Endodermal cell (in vitro differentiated cells): ENCODE results near the gene CCDC70. TPM values are rescaled to one million over a fixed set of nuclear protein-coding genes. Genes with fewer than 3 reads are reported as not detected.

ENCODE experiments used
- DNase-seq: peaks from one replicate; pipeline ENCODE4 v3.0.0-alpha.2; 2017
- H3K27ac ChIP-seq: 2 replicates; pipeline ENCODE4 v1.5.1; 2013; ENCODE audit warnings: mild to moderate bottlenecking, low read depth, low read length, moderate library complexity
- H3K27me3 ChIP-seq: 2 replicates; pipeline ENCODE4 v1.6.1; 2013; ENCODE audit warnings: mild to moderate bottlenecking, low read length, moderate library complexity; ENCODE audit not compliant: insufficient read depth, control insufficient read depth, poor library complexity, severe bottlenecking
- H3K36me3 ChIP-seq: 2 replicates; pipeline ENCODE4 v1.7.0; 2013; ENCODE audit warnings: mild to moderate bottlenecking, low read length, moderate library complexity; ENCODE audit not compliant: control insufficient read depth, insufficient read depth
- H3K4me1 ChIP-seq: one replicate; pipeline ENCODE4 v1.7.0; 2013; ENCODE audit warnings: low read length; ENCODE audit not compliant: control insufficient read depth, insufficient read depth
- H3K4me3 ChIP-seq: 2 replicates; pipeline ENCODE4 v1.5.1; 2013; ENCODE audit warnings: mild to moderate bottlenecking, low read length, moderate library complexity
- H3K9ac ChIP-seq: 2 replicates; pipeline ENCODE4 v1.6.1; 2013; ENCODE audit warnings: mild to moderate bottlenecking, low read length, moderate library complexity; ENCODE audit not compliant: poor library complexity, severe bottlenecking; ENCODE audit errors: extremely low read depth
- H3K9me3 ChIP-seq: 2 replicates; pipeline ENCODE4 v1.6.1; 2013; ENCODE audit warnings: mild to moderate bottlenecking, low read length, moderate library complexity; ENCODE audit not compliant: control insufficient read depth
- H3K27ac Mint-ChIP-seq: 2 replicates; pipeline ENCODE4 v1.8.0; 2020; ENCODE audit warnings: mixed read lengths
- H3K27me3 Mint-ChIP-seq: 2 replicates; pipeline ENCODE4 v1.8.0; 2021; ENCODE audit warnings: mild to moderate bottlenecking, mixed read lengths; ENCODE audit not compliant: insufficient read depth
- H3K36me3 Mint-ChIP-seq: 2 replicates; pipeline ENCODE4 v1.8.0; 2020; ENCODE audit warnings: low read depth, mixed read lengths
- H3K4me1 Mint-ChIP-seq: 2 replicates; pipeline ENCODE4 v1.8.0; 2020; ENCODE audit warnings: mixed read lengths
- H3K4me3 Mint-ChIP-seq: 2 replicates; pipeline ENCODE4 v1.8.0; 2020; ENCODE audit warnings: mild to moderate bottlenecking, moderate library complexity, mixed read lengths
- H3K9me3 Mint-ChIP-seq: 2 replicates; pipeline ENCODE4 v1.8.0; 2020; ENCODE audit warnings: mild to moderate bottlenecking, mixed read lengths
- CTCF ChIP-seq: fragments of 200-600 bp; sonication (generic); conservative IDR thresholded peaks from 2 replicates; pipeline ENCODE4 v1.5.0; 2021; ENCODE audit warnings: antibody characterized with exemption, mild to moderate bottlenecking
- WGBS, 2 experiments: methylation state at CpG; one replicate each; pipeline versions ENCODE4 v1.1.5 to v1.1.7; 2013; ENCODE audit warnings: missing lambda C conversion rate in 2 of 2, mixed read lengths in 1 of 2; ENCODE audit not compliant: insufficient coverage in 1 of 2, insufficient read length in 1 of 2; 5-methylcytosine and 5-hydroxymethylcytosine counted together
- total RNA-seq, 2 donors: library from RNA; stranded (reverse); fragmentation: NEBNext Ultra II Directional in 1 of 2; extraction: Animal tissue kit (Norgen Biotek cat#: 25700) in 1 of 2; gene quantifications; 2 replicates in 1 of 2; 3 replicates in 1 of 2; pipeline ENCODE4 v1.2.1, GENCODE V29; 2021

CCDC70 gene
- total RNA-seq, 2 donors from 2014 or later = not detected

- DNase-seq = peak; percentile 25
- Histone ChIP-seq H3K27me3 (no peaks in the 10 kb centered on the region), H3K4me3 (no peak overlapping the region), H3K36me3 (no peaks in the 10 kb centered on the region), H3K9ac (no peak overlapping the region), H3K27ac (no peak overlapping the region), H3K9me3 (no peaks in the 10 kb centered on the region), H3K4me1 (peaks cover 20% of the 10 kb centered on the region)
- H3K4me3 Mint-ChIP-seq = no peak overlapping the region
- no peaks in the 10 kb centered on the region for H3K36me3 Mint-ChIP-seq
- TF ChIP-seq CTCF = no peak
- H3K9me3 Mint-ChIP-seq = no peaks in the 10 kb centered on the region
- no peaks in the 10 kb centered on the region for H3K27me3 Mint-ChIP-seq
- no peak overlapping the region for H3K27ac Mint-ChIP-seq
- WGBS, 2 experiments = 82 to 91% methylated on average over 5 to 6 of the region's 6 CpGs
- H3K4me1 Mint-ChIP-seq = peaks cover 46% of the 10 kb centered on the region
These were observed 20.9 kb upstream of the CCDC70 start for GRCh38 chr13:51840917-51841316.

- no peaks in the 10 kb centered on the region for H3K27me3 ChIP-seq
- Mint-ChIP-seq H3K9me3 (no peaks in the 10 kb centered on the region), H3K4me1 (peaks cover 38% of the 10 kb centered on the region), H3K27me3 (no peaks in the 10 kb centered on the region), H3K27ac (no peak overlapping the region), H3K4me3 (no peak overlapping the region), H3K36me3 (no peaks in the 10 kb centered on the region)
- no peaks in the 10 kb centered on the region for H3K36me3 ChIP-seq
- H3K4me1 ChIP-seq = peaks cover 16% of the 10 kb centered on the region
- no peak overlapping the region for H3K27ac ChIP-seq
- no peak overlapping the region for H3K9ac ChIP-seq
- WGBS, 2 experiments = 93 to 96% methylated on average over 2 to 6 of the region's 6 CpGs
- no peaks in the 10 kb centered on the region for H3K9me3 ChIP-seq
- no peak for TF ChIP-seq CTCF
- no peak overlapping the region for H3K4me3 ChIP-seq
- DNase-seq = no peak
These were observed 20.0 kb upstream of the CCDC70 start for GRCh38 chr13:51841732-51842131.

GRCh38 chr13:51843529-51843928, 18.2 kb upstream of the CCDC70 start:
- H3K27me3 ChIP-seq = no peaks in the 10 kb centered on the region
- no peak overlapping the region for H3K9ac ChIP-seq
- H3K36me3 ChIP-seq = no peaks in the 10 kb centered on the region
- H3K27ac ChIP-seq = no peak overlapping the region
- no peak overlapping the region for H3K4me3 ChIP-seq
- Mint-ChIP-seq H3K4me3 (no peak overlapping the region), H3K27ac (peak overlapping the region; percentile 31), H3K9me3 (peaks cover 11% of the 10 kb centered on the region), H3K27me3 (no peaks in the 10 kb centered on the region), H3K4me1 (peaks cover 32% of the 10 kb centered on the region), H3K36me3 (no peaks in the 10 kb centered on the region)
- H3K9me3 ChIP-seq = no peaks in the 10 kb centered on the region
- H3K4me1 ChIP-seq = peaks cover 16% of the 10 kb centered on the region
- peak; percentile 60 for DNase-seq
- 32 to 33% methylated on average over 1 to 2 of the region's 3 CpGs for WGBS, 2 experiments
- TF ChIP-seq CTCF = no peak
